ENCODE measurements around the gene SYCP2L. TPM values are rescaled to one million over a fixed set of nuclear protein-coding genes. Genes with fewer than 3 reads are reported as not detected.
A peak's percentile ranks its signal among the peaks of the same experiment; 100 is the strongest.

Gene SYCP2L
- total and polyA plus RNA-seq, 9 of the 15 experiments (the other 6 are each of a cell fraction or from before 2014, with no cell fraction given): 12.4 to 46.9 (median 22.0) TPM

DNA sequence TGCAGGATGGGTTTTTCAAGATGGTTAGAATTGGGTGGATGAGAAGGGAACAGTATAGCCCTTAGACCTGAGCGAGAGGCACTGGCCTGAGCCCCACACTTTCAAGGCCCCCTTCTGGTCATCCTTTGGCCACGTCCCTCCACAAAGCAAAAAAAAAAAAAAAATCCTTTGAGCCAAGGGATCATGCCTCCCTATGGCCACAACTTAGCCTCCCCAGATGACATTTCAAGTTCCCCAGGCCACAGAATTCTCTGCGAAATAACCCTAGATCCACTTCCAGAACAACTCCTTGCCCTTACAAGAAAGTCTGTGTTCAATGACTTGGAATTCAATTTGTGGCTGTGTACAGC lies 126.8 kb downstream of the SYCP2L start:
- H3K9me3 ChIP-seq (replicated peaks; ENCODE audit: control insufficient read depth, insufficient read depth, low read depth, low read length): no peaks in the 10 kb centered on the region
- no peaks in the 10 kb centered on the region for H3K36me3 ChIP-seq (ENCODE audit: control insufficient read depth, insufficient read depth, low read length)
- H3K9ac ChIP-seq (ENCODE audit: insufficient read depth in 1 of 2, low read depth in 2 of 2, low read length in 2 of 2): no peak overlapping the region
- no peaks in the 10 kb centered on the region for H3K9me1 ChIP-seq (ENCODE audit: control insufficient read depth, insufficient read depth, low read length)
- H3K27me3 ChIP-seq (ENCODE audit: control insufficient read depth in 2 of 2, insufficient read depth in 2 of 2, low read length in 2 of 2): peaks cover 13 to 18% of the 10 kb centered on the region in 2 experiments; a peak in 4 of 5 replicates
- no TSS peak for BruUV-seq (replicated peaks)
- ChIA-PET POLR2A (no interaction called here), CTCF (ENCODE audit: low intra/inter-chr PET ratio) (interaction anchor here (0.7 kb wide), 3 partner anchors 508 to 536 kb away, joined by 3 to 6 read pairs (median 4); no protein-coding TSS in a partner anchor)
- in situ Hi-C loops (cut with MboI): no loop called here
- peaks cover 0 to 5% of the 10 kb centered on the region in 2 experiments; a peak in 2 of 5 replicates for H3K4me1 ChIP-seq (replicated peaks in 1 of 2; ENCODE audit: control insufficient read depth in 2 of 2, insufficient read depth in 2 of 2, low read length in 2 of 2)
- no peak overlapping the region for H3K4me2 ChIP-seq (ENCODE audit: insufficient read depth, low read length)
- DNase-seq (ENCODE audit: extremely low read depth in 1 of 4, low spot score in 3 of 4) (peak in 3 of 4 experiments; percentile 23 to 34 (median 30)), ATAC-seq (peak; percentile 81), FAIRE-seq (peak; percentile 11)
- intact Hi-C loops (cut with micrococcal nuclease): no loop called here
- no peaks in the 10 kb centered on the region for H3K79me2 ChIP-seq (ENCODE audit: control insufficient read depth, insufficient read depth, low read length)
- no peak overlapping the region for H2AFZ ChIP-seq (ENCODE audit: low read depth, low read length)
- no peak overlapping the region for H3K4me3 ChIP-seq
- no peaks in the 10 kb centered on the region for H4K20me1 ChIP-seq (replicated peaks; ENCODE audit: control insufficient read depth, insufficient read depth, low read length)
- 0% methylated on average over 3 of the region's 3 CpGs for WGBS (ENCODE audit: insufficient coverage, low coverage, missing lambda C conversion rate)
- H3K27ac ChIP-seq (ENCODE audit: extremely low read depth, low read depth, low read length): no peak overlapping the region
- TF ChIP-seq KDM4B (IDR thresholded peaks at IDR 0.05; ENCODE audit: borderline replicate concordance in 2 of 2, low read depth in 1 of 2) (no peak), ZNF561 (CRISPR knock-in tag; conservative IDR thresholded peaks at IDR 0.05) (no peak), DNMT1 (IDR thresholded peaks at IDR 0.05) (no peak), ZNF184 (CRISPR knock-in tag; IDR thresholded peaks at IDR 0.05) (no peak), ZNF384 (IDR thresholded peaks at IDR 0.05; ENCODE audit: low read depth, low read length) (peak; percentile 95), KLF16 (IDR thresholded peaks at IDR 0.05) (no peak), LARP7 (IDR thresholded peaks at IDR 0.05) (no peak), KAT7 (CRISPR knock-in tag; IDR thresholded peaks at IDR 0.05; ENCODE audit: borderline replicate concordance) (no peak), EWSR1 (IDR thresholded peaks at IDR 0.05; ENCODE audit: borderline replicate concordance, low read depth, partially characterized antibody) (no peak), MCM3 (IDR thresholded peaks at IDR 0.05) (no peak)
- TF ChIP-seq, protein P1, sequence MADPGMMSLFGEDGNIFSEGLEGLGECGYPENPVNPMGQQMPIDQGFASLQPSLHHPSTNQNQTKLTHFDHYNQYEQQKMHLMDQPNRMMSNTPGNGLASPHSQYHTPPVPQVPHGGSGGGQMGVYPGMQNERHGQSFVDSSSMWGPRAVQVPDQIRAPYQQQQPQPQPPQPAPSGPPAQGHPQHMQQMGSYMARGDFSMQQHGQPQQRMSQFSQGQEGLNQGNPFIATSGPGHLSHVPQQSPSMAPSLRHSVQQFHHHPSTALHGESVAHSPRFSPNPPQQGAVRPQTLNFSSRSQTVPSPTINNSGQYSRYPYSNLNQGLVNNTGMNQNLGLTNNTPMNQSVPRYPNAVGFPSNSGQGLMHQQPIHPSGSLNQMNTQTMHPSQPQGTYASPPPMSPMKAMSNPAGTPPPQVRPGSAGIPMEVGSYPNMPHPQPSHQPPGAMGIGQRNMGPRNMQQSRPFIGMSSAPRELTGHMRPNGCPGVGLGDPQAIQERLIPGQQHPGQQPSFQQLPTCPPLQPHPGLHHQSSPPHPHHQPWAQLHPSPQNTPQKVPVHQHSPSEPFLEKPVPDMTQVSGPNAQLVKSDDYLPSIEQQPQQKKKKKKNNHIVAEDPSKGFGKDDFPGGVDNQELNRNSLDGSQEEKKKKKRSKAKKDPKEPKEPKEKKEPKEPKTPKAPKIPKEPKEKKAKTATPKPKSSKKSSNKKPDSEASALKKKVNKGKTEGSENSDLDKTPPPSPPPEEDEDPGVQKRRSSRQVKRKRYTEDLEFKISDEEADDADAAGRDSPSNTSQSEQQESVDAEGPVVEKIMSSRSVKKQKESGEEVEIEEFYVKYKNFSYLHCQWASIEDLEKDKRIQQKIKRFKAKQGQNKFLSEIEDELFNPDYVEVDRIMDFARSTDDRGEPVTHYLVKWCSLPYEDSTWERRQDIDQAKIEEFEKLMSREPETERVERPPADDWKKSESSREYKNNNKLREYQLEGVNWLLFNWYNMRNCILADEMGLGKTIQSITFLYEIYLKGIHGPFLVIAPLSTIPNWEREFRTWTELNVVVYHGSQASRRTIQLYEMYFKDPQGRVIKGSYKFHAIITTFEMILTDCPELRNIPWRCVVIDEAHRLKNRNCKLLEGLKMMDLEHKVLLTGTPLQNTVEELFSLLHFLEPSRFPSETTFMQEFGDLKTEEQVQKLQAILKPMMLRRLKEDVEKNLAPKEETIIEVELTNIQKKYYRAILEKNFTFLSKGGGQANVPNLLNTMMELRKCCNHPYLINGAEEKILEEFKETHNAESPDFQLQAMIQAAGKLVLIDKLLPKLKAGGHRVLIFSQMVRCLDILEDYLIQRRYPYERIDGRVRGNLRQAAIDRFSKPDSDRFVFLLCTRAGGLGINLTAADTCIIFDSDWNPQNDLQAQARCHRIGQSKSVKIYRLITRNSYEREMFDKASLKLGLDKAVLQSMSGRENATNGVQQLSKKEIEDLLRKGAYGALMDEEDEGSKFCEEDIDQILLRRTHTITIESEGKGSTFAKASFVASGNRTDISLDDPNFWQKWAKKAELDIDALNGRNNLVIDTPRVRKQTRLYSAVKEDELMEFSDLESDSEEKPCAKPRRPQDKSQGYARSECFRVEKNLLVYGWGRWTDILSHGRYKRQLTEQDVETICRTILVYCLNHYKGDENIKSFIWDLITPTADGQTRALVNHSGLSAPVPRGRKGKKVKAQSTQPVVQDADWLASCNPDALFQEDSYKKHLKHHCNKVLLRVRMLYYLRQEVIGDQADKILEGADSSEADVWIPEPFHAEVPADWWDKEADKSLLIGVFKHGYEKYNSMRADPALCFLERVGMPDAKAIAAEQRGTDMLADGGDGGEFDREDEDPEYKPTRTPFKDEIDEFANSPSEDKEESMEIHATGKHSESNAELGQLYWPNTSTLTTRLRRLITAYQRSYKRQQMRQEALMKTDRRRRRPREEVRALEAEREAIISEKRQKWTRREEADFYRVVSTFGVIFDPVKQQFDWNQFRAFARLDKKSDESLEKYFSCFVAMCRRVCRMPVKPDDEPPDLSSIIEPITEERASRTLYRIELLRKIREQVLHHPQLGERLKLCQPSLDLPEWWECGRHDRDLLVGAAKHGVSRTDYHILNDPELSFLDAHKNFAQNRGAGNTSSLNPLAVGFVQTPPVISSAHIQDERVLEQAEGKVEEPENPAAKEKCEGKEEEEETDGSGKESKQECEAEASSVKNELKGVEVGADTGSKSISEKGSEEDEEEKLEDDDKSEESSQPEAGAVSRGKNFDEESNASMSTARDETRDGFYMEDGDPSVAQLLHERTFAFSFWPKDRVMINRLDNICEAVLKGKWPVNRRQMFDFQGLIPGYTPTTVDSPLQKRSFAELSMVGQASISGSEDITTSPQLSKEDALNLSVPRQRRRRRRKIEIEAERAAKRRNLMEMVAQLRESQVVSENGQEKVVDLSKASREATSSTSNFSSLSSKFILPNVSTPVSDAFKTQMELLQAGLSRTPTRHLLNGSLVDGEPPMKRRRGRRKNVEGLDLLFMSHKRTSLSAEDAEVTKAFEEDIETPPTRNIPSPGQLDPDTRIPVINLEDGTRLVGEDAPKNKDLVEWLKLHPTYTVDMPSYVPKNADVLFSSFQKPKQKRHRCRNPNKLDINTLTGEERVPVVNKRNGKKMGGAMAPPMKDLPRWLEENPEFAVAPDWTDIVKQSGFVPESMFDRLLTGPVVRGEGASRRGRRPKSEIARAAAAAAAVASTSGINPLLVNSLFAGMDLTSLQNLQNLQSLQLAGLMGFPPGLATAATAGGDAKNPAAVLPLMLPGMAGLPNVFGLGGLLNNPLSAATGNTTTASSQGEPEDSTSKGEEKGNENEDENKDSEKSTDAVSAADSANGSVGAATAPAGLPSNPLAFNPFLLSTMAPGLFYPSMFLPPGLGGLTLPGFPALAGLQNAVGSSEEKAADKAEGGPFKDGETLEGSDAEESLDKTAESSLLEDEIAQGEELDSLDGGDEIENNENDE (IDR thresholded peaks at IDR 0.05; ENCODE audit: low read depth, low read length): no peak
- TF ChIP-seq, protein P2, sequence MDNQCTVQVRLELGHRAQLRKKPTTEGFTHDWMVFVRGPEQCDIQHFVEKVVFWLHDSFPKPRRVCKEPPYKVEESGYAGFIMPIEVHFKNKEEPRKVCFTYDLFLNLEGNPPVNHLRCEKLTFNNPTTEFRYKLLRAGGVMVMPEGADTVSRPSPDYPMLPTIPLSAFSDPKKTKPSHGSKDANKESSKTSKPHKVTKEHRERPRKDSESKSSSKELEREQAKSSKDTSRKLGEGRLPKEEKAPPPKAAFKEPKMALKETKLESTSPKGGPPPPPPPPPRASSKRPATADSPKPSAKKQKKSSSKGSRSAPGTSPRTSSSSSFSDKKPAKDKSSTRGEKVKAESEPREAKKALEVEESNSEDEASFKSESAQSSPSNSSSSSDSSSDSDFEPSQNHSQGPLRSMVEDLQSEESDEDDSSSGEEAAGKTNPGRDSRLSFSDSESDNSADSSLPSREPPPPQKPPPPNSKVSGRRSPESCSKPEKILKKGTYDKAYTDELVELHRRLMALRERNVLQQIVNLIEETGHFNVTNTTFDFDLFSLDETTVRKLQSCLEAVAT (IDR thresholded peaks at IDR 0.05): no peak
